T-helper 1 cell (primary cell): ENCODE measurements around the gene CLCA2.

ENCODE experiments used
- DNase-seq, 5 donors: peaks; one replicate each; pipeline ENCODE4 v3.0.0-alpha.2; 2012 to 2020
- total RNA-seq, 4 donors: gene quantifications; one replicate each; lab custom pipeline; 2026; lab: John Stamatoyannopoulos, UW

Gene CLCA2
- 0 to 0.12 (median 0) reads per million in 4 donors for total RNA-seq

- no peak for DNase-seq
Observed at GRCh38 chr1:86423873-86424272, at the start of gene CLCA2. Gene CLCA2 (plus strand): TSS chr1:86424171. CDS start chr1:86424248, 77 bp downstream.

- DNase-seq = no peak
Observed at GRCh38 chr1:86375688-86376087, 48.3 kb upstream of the CLCA2 start.

- DNase-seq = no peak
Observed at GRCh38 chr1:86377341-86377740, 46.6 kb upstream of the CLCA2 start.

GRCh38 chr1:86378813-86379212 lies 45.2 kb upstream of the CLCA2 start:
- DNase-seq = no peak

GRCh38 chr1:86380257-86380861 lies 43.6 kb upstream of the CLCA2 start:
- peak in 2 of 5 donors; percentile 18 to 49 for DNase-seq

GRCh38 chr1:86381223-86381622 lies 42.7 kb upstream of the CLCA2 start:
- DNase-seq = no peak

GRCh38 chr1:86382878-86383277 lies 41.1 kb upstream of the CLCA2 start:
- no peak for DNase-seq

- no peak for DNase-seq
Observed at GRCh38 chr1:86387916-86388627, 35.9 kb upstream of the CLCA2 start.

- DNase-seq = no peak
Observed at GRCh38 chr1:86388777-86389176, 35.2 kb upstream of the CLCA2 start.

GRCh38 chr1:86389307-86389706 lies 34.7 kb upstream of the CLCA2 start:
- peak in 1 of 5 donors; percentile 47 for DNase-seq

- no peak for DNase-seq
Observed at GRCh38 chr1:86394416-86394815, 29.6 kb upstream of the CLCA2 start.

- DNase-seq = peak; percentile 75 to 89 (median 85)
Observed at GRCh38 chr1:86395751-86396497, 28.0 kb upstream of the CLCA2 start, which contains the start of gene ODF2L. Gene ODF2L (minus strand): TSS chr1:86396323. CDS start chr1:86387027, 9,296 bp downstream.

GRCh38 chr1:86396498-86396890 lies 27.5 kb upstream of the CLCA2 start:
- DNase-seq = no peak

- no peak for DNase-seq
Observed at GRCh38 chr1:86409416-86410021, 14.5 kb upstream of the CLCA2 start.

GRCh38 chr1:86410879-86411278 lies 13.1 kb upstream of the CLCA2 start:
- no peak for DNase-seq

- DNase-seq = no peak
Observed at GRCh38 chr1:86416343-86416742, 7.6 kb upstream of the CLCA2 start.

- peak in 3 of 5 donors; percentile 8 to 55 (median 15) for DNase-seq
Observed at GRCh38 chr1:86419277-86419903, 4.6 kb upstream of the CLCA2 start.

- DNase-seq = no peak
Observed at GRCh38 chr1:86421601-86422280, 2.2 kb upstream of the CLCA2 start.

- DNase-seq = no peak
Observed at GRCh38 chr1:86423473-86423872, 498 bp upstream of the CLCA2 start.

- DNase-seq = no peak
Observed at GRCh38 chr1:86429122-86429725, 5.3 kb downstream of the CLCA2 start.

GRCh38 chr1:86429835-86430234 lies 5.9 kb downstream of the CLCA2 start:
- peak in 1 of 5 donors; percentile 72 for DNase-seq

- DNase-seq = no peak
Observed at GRCh38 chr1:86430376-86430775, 6.4 kb downstream of the CLCA2 start.
